Endothelial cell of umbilical vein (primary cell): Measurements from ENCODE around the gene TOR4A. TPM values are rescaled to one million over a fixed set of nuclear protein-coding genes. Genes with fewer than 3 reads are reported as not detected.

Source experiments
- BruUV-seq: library from RNA; stranded (reverse); fragments of 400-500 nt; replicated peaks from 2 replicates; lab custom pipeline; 2021; lab: Mats Ljungman, UMichigan
- CTCF ChIA-PET: fragments of 300-600, 350-600 bp; sonication (Branson Sonifier 250); formaldehyde crosslinking; loops from one replicate; lab custom pipeline; 2021; ENCODE audit warnings: antibody characterized with exemption, inconsistent platforms; lab: Charles Lee
- POLR2A ChIA-PET: fragments of 300-600, 350-600 bp; sonication (Branson Sonifier 250); formaldehyde crosslinking; loops from one replicate; lab custom pipeline; 2021; ENCODE audit warnings: antibody characterized with exemption, inconsistent platforms; lab: Charles Lee
- DNase-seq: peaks from one replicate; pipeline ENCODE4 v3.0.0-alpha.2; 2011; ENCODE audit warnings: low read depth, low spot score
- FAIRE-seq: peaks from 2 replicates; lab custom pipeline; 2011; peaks lifted over from hg19 to GRCh38; lab: Jason Lieb, UNC
- H2AFZ ChIP-seq: 2 replicates; pipeline ENCODE4 v1.6.0; 2012; ENCODE audit warnings: low read depth, low read length, control low read depth, inconsistent platforms
- H3K27ac ChIP-seq: 2 replicates; pipeline ENCODE4 v1.5.1; 2011; ENCODE audit warnings: low read depth, mild to moderate bottlenecking, control low read depth, low read length, moderate library complexity; ENCODE audit not compliant: insufficient read depth
- H3K27me3 ChIP-seq, 2 experiments: 2 replicates each; pipeline versions ENCODE4 v1.6.0 to v1.6.1; 2011; ENCODE audit warnings: low read length in 2 of 2, mixed read lengths in 1 of 2; ENCODE audit not compliant: control insufficient read depth in 2 of 2, insufficient read depth in 2 of 2
- H3K36me3 ChIP-seq, 2 experiments: 2 replicates in 1 of 2; 3 replicates in 1 of 2; pipeline ENCODE4 v1.5.1; 2011; ENCODE audit warnings: low read length in 2 of 2, mild to moderate bottlenecking in 1 of 2, moderate library complexity in 1 of 2; ENCODE audit not compliant: control insufficient read depth in 2 of 2, insufficient read depth in 2 of 2; ENCODE audit errors: extremely low read depth in 1 of 2
- H3K4me1 ChIP-seq: 3 replicates; pipeline ENCODE4 v1.5.1; 2011; ENCODE audit warnings: mild to moderate bottlenecking, low read length; ENCODE audit not compliant: control insufficient read depth, insufficient read depth; ENCODE audit errors: extremely low read depth
- H3K4me2 ChIP-seq: 2 replicates; pipeline ENCODE4 v1.6.1; 2011; ENCODE audit warnings: low read length, control low read depth, mixed read lengths; ENCODE audit not compliant: insufficient read depth
- H3K4me3 ChIP-seq, 3 experiments: fragments of 200-600 bp in 1 of 3; sonication (generic), shearing (Covaris generic) in 1 of 3; replicated peaks in 1 of 3; 2 replicates each; pipeline ENCODE4 v1.5.1; 2011 to 2016; ENCODE audit warnings: control low read depth in 3 of 3, low read length in 3 of 3, mild to moderate bottlenecking in 2 of 3, inconsistent platforms in 1 of 3, low read depth in 1 of 3, moderate library complexity in 1 of 3; ENCODE audit not compliant: insufficient read depth in 1 of 3
- H3K79me2 ChIP-seq: 2 replicates; pipeline ENCODE4 v1.6.0; 2012; ENCODE audit warnings: low read length, inconsistent platforms; ENCODE audit not compliant: control insufficient read depth, insufficient read depth
- H3K9ac ChIP-seq: replicated peaks from 2 replicates; pipeline ENCODE3; 2011; ENCODE audit warnings: low read length, control low read depth; ENCODE audit not compliant: insufficient read depth; ENCODE audit errors: extremely low read depth
- H3K9me1 ChIP-seq: replicated peaks from 3 replicates; pipeline ENCODE4 v1.6.0; 2011; ENCODE audit warnings: mild to moderate bottlenecking, low read length; ENCODE audit not compliant: control insufficient read depth, insufficient read depth; ENCODE audit errors: extremely low read depth
- H3K9me3 ChIP-seq: replicated peaks from 2 replicates; pipeline ENCODE4 v1.5.1; 2012; ENCODE audit warnings: low read length, inconsistent platforms; ENCODE audit not compliant: control insufficient read depth, insufficient read depth
- H4K20me1 ChIP-seq: replicated peaks from 2 replicates; pipeline ENCODE3; 2011; ENCODE audit warnings: mild to moderate bottlenecking, low read length; ENCODE audit not compliant: control insufficient read depth, insufficient read depth; ENCODE audit errors: extremely low read depth
- CTCF ChIP-seq, 2 donors: IDR thresholded peaks; 1 replicate in 1 of 2; 2 replicates in 1 of 2; pipeline ENCODE4 v1.5.1; 2011; ENCODE audit warnings: low read length in 2 of 2, mild to moderate bottlenecking in 2 of 2, moderate library complexity in 2 of 2, control low read depth in 1 of 2, inconsistent platforms in 1 of 2, low read depth in 1 of 2; ENCODE audit not compliant: insufficient read depth in 1 of 2; ENCODE audit errors: extremely low read depth in 1 of 2
- EZH2 ChIP-seq: IDR thresholded peaks from 2 replicates; pipeline ENCODE4 v1.6.1; 2012; ENCODE audit warnings: borderline replicate concordance, low read depth, mild to moderate bottlenecking, moderate library complexity, low read length, inconsistent platforms; ENCODE audit not compliant: severe bottlenecking
- FOS ChIP-seq: IDR thresholded peaks from 2 replicates; pipeline ENCODE4 v1.6.1; 2011; ENCODE audit warnings: mild to moderate bottlenecking, low read length, moderate library complexity, borderline replicate concordance; ENCODE audit not compliant: insufficient read depth
- GATA2 ChIP-seq: IDR thresholded peaks from 2 replicates; pipeline ENCODE4 v1.7.0; 2011; ENCODE audit warnings: low read depth, mild to moderate bottlenecking, moderate library complexity, mixed read lengths, low read length; ENCODE audit not compliant: insufficient read length, insufficient read depth
- JUN ChIP-seq: IDR thresholded peaks from 2 replicates; pipeline ENCODE4 v1.6.1; 2011; ENCODE audit warnings: borderline replicate concordance, low read depth; ENCODE audit not compliant: insufficient read length, insufficient read depth
- MYC ChIP-seq: IDR thresholded peaks from one replicate; pipeline ENCODE4 v1.6.1; 2011; ENCODE audit warnings: mild to moderate bottlenecking, low read depth, low read length
- POLR2A ChIP-seq: IDR thresholded peaks from 2 replicates; pipeline ENCODE4 v1.6.1; 2012; ENCODE audit warnings: low read depth, mild to moderate bottlenecking, control low read depth, low read length
- POLR2AphosphoS5 ChIP-seq: IDR thresholded peaks from 2 replicates; pipeline ENCODE4 v1.6.1; 2012; ENCODE audit warnings: low read depth, mild to moderate bottlenecking, control low read depth, low read length, moderate library complexity; ENCODE audit not compliant: insufficient read depth
- dilution Hi-C: fragments of 300-500 bp; cut with MboI; formaldehyde crosslinking; loops from one replicate; pipeline ENCODE4 v1.15.0; 2019; ENCODE audit warnings: low sequenced_read_pairs; ENCODE audit not compliant: extremely low pct_ligation_motif_present
- intact Hi-C: fragments of 100-400 bp; cut with micrococcal nuclease; formaldehyde crosslinking; loops from one replicate; pipeline ENCODE4 v1.10.0; 2022
- polyA plus RNA-seq, 4 experiments: library from polyadenylated mRNA; depleted of rRNA in 3 of 4; stranded (reverse) in 3 of 4; unstranded in 1 of 4; fragments of >200 nt; gene quantifications; 2 replicates each; pipeline versions ENCODE4 v1.2.1 to v1.2.3, GENCODE V29; 2011 to 2012; ENCODE audit warnings: missing spikeins in 1 of 4
- total RNA-seq: library from RNA; stranded (reverse); gene quantifications from 2 replicates; pipeline ENCODE4 v1.2.3, GENCODE V29; 2021
- TF ChIP-seq, protein P1 (sequence below): IDR thresholded peaks from 2 replicates; pipeline ENCODE4 v1.6.1; 2011; ENCODE audit not compliant: insufficient read depth, insufficient read length

TOR4A gene
- total and polyA plus RNA-seq, 2 donors (not counting 3 experiments of a cell fraction or from before 2014, with no cell fraction given): 32.4 to 48.0 TPM

DNA sequence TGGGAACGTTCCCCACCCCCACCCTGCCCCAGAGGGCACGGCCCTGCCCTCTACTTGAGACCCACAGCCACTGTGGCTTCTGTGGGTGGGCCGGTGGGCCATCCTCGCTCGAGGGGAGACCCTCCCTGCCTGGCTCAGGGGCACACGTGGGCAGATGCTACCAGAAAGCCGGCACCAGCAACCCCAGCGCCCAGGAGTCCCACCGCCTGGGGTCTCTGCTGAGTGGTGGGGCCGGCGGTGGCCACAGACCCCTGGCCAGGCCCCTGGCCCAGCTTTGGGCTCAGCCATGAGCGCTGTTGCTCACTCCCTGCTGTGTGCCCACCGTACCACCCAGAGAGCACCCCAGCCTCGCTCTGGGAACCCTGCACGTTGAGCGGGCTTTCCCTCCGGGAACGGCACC lies 41.1 kb downstream of the TOR4A start:
- no peak overlapping the region for H3K4me3 ChIP-seq
- no TSS peak for BruUV-seq
- TF ChIP-seq EZH2 (no peak), JUN (no peak), MYC (no peak), CTCF (IDR thresholded peaks at IDR 0.05; ENCODE audit: extremely low read depth in 1 of 2, insufficient read depth in 1 of 2, low read depth in 1 of 2, low read length in 2 of 2) (no peak), POLR2AphosphoS5 (no peak), POLR2A (no peak), GATA2 (no peak), FOS (no peak)
- TF ChIP-seq, protein P1, sequence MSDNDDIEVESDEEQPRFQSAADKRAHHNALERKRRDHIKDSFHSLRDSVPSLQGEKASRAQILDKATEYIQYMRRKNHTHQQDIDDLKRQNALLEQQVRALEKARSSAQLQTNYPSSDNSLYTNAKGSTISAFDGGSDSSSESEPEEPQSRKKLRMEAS: no peak
- no peaks in the 10 kb centered on the region for H3K27me3 ChIP-seq
- intact Hi-C loops (no loop called here), dilution Hi-C loops (no loop called here)
- no peaks in the 10 kb centered on the region for H3K9me3 ChIP-seq
- FAIRE-seq (no peak), DNase-seq (no peak)
- no peaks in the 10 kb centered on the region for H3K36me3 ChIP-seq
- peaks cover 27% of the 10 kb centered on the region for H3K4me1 ChIP-seq
- no peak overlapping the region for H3K4me2 ChIP-seq
- ChIA-PET POLR2A (interaction anchor here (0.6 kb wide), 1 partner anchor 95 kb away, joined by 5 read pairs; no protein-coding TSS in a partner anchor), CTCF (interaction anchor here (0.6 to 3.2 kb wide), 7 partner anchors 12 to 87 kb away, joined by 3 to 33 read pairs (median 4); partner anchors contain the start of gene NRARP)
- no peak overlapping the region for H3K9ac ChIP-seq
- no peaks in the 10 kb centered on the region for H3K79me2 ChIP-seq
- no peak overlapping the region for H2AFZ ChIP-seq
- no peaks in the 10 kb centered on the region for H4K20me1 ChIP-seq
- H3K9me1 ChIP-seq: no peaks in the 10 kb centered on the region
- H3K27ac ChIP-seq: no peak overlapping the region
